Thyroid gland (tissue), 4 donors: ENCODE data around the gene FRMPD2. TPM values are rescaled to one million over a fixed set of nuclear protein-coding genes. Genes with fewer than 3 reads are reported as not detected.

Experiments
- DNase-seq, 2 donors: peaks; one replicate each; pipeline ENCODE4 v3.0.0-alpha.2; 2019
- H3K27ac ChIP-seq, 3 donors: fragments of 200-600 bp; sonication (generic); 1 replicate in 2 of 3; 2 replicates in 1 of 3; pipeline ENCODE4 v1.5.1; 2016 to 2019; ENCODE audit warnings: mild to moderate bottlenecking in 1 of 3, moderate library complexity in 1 of 3
- H3K27me3 ChIP-seq: fragments of 200-600 bp; sonication (generic); one replicate; pipeline ENCODE4 v1.5.1; 2019
- H3K36me3 ChIP-seq, 2 donors: fragments of 200-600 bp; sonication (generic); one replicate each; pipeline ENCODE4 v1.5.1; 2016 to 2019
- H3K4me1 ChIP-seq, 2 donors: fragments of 200-600 bp; sonication (generic); one replicate each; pipeline ENCODE4 v1.5.1; 2017 to 2019
- H3K4me3 ChIP-seq, 3 donors: fragments of 200-600 bp; sonication (generic); replicated peaks in 1 of 3; 1 replicate in 2 of 3; 2 replicates in 1 of 3; pipeline ENCODE4 v1.5.1; 2016; ENCODE audit warnings: mild to moderate bottlenecking in 1 of 3
- H3K9me3 ChIP-seq: fragments of 200-600 bp; sonication (generic); one replicate; pipeline ENCODE4 v1.5.1; 2017
- CTCF ChIP-seq, 6 experiments: fragments of 200-600 bp in 3 of 6; fragments of 450-650 bp in 3 of 6; sonication (generic) in 3 of 6; IDR thresholded peaks; one replicate each; pipeline ENCODE4 v1.5.1; 2016 to 2019; ENCODE audit warnings: antibody characterized with exemption in 6 of 6, mild to moderate bottlenecking in 2 of 6, inconsistent platforms in 1 of 6, moderate library complexity in 1 of 6
- POLR2A ChIP-seq, 2 donors: fragments of 450-650 bp; IDR thresholded peaks; one replicate each; pipeline ENCODE4 v1.6.1; 2017; ENCODE audit warnings: antibody characterized with exemption in 2 of 2, mild to moderate bottlenecking in 2 of 2, moderate library complexity in 1 of 2
- WGBS, 2 donors: methylation state at CpG; one replicate each; pipeline ENCODE4 v1.1.5; 2017; 5-methylcytosine and 5-hydroxymethylcytosine counted together
- intact Hi-C: fragments of 100-400 bp; cut with DNase I; formaldehyde crosslinking; loops from one replicate; pipeline ENCODE4 v1.15.1; 2023
- total RNA-seq, 4 donors: library from RNA; depleted of rRNA; stranded (reverse); fragments of >200 nt; gene quantifications; one replicate each; pipeline ENCODE4 v1.2.3, GENCODE V29; 2016

Gene FRMPD2
- total RNA-seq, 4 donors from 2014 or later = 0.50 to 4.4 (median 0.96) TPM

- Histone ChIP-seq H3K4me1 (peaks cover 0 to under 1% of the 10 kb centered on the region in 2 donors), H3K36me3 (no peaks in the 10 kb centered on the region), H3K4me3 (no peak overlapping the region), H3K27ac (no peak overlapping the region), H3K27me3 (no peaks in the 10 kb centered on the region), H3K9me3 (no peaks in the 10 kb centered on the region)
- intact Hi-C loops = no loop called here
- 94 to 95% methylated on average over 2 of the region's 2 CpGs for WGBS, 2 donors
- no peak for DNase-seq
- no peak for TF ChIP-seq CTCF (IDR thresholded peaks at IDR 0.05)
Measured at GRCh38 chr10:48239618-48240017, 34.9 kb downstream of the FRMPD2 start.

- WGBS, 2 donors = 78 to 91% methylated on average over 9 of the region's 9 CpGs
- H3K36me3 ChIP-seq = no peaks in the 10 kb centered on the region
- no peak overlapping the region for H3K4me3 ChIP-seq
- DNase-seq = no peak
- TF ChIP-seq CTCF (IDR thresholded peaks at IDR 0.05) (no peak), POLR2A (IDR thresholded peaks at IDR 0.05) (no peak)
- no peaks in the 10 kb centered on the region for H3K4me1 ChIP-seq
- H3K27ac ChIP-seq = no peak overlapping the region
- intact Hi-C loops = no loop called here
- H3K9me3 ChIP-seq = no peaks in the 10 kb centered on the region
- no peaks in the 10 kb centered on the region for H3K27me3 ChIP-seq
Measured at GRCh38 chr10:48238826-48239520, 35.5 kb downstream of the FRMPD2 start.

GRCh38 chr10:48237259-48238250 lies 36.9 kb downstream of the FRMPD2 start:
- Histone ChIP-seq H3K27ac (no peak overlapping the region), H3K36me3 (no peaks in the 10 kb centered on the region), H3K4me3 (no peak overlapping the region), H3K4me1 (no peaks in the 10 kb centered on the region), H3K27me3 (no peaks in the 10 kb centered on the region), H3K9me3 (no peaks in the 10 kb centered on the region)
- DNase-seq = no peak
- intact Hi-C loops = no loop called here
- WGBS, 2 donors = 91% methylated on average over 16 of the region's 16 CpGs
- no peak for TF ChIP-seq CTCF (IDR thresholded peaks at IDR 0.05)
- TF ChIP-seq POLR2A (IDR thresholded peaks at IDR 0.05) = no peak

GRCh38 chr10:48236199-48236621 lies 38.3 kb downstream of the FRMPD2 start:
- Histone ChIP-seq H3K27me3 (no peaks in the 10 kb centered on the region), H3K4me1 (no peaks in the 10 kb centered on the region), H3K9me3 (no peaks in the 10 kb centered on the region), H3K27ac (no peak overlapping the region), H3K36me3 (no peaks in the 10 kb centered on the region), H3K4me3 (no peak overlapping the region)
- no peak for TF ChIP-seq CTCF (IDR thresholded peaks at IDR 0.05)
- no peak for TF ChIP-seq POLR2A (IDR thresholded peaks at IDR 0.05)
- no peak for DNase-seq
- 75 to 86% methylated on average over 3 to 6 of the region's 6 CpGs for WGBS, 2 donors
- intact Hi-C loops = no loop called here

GRCh38 chr10:48235501-48235900 lies 39.0 kb downstream of the FRMPD2 start:
- DNase-seq = no peak
- Histone ChIP-seq H3K27ac (no peak overlapping the region), H3K4me1 (no peaks in the 10 kb centered on the region), H3K36me3 (no peaks in the 10 kb centered on the region), H3K4me3 (no peak overlapping the region), H3K9me3 (no peaks in the 10 kb centered on the region), H3K27me3 (no peaks in the 10 kb centered on the region)
- intact Hi-C loops = no loop called here
- TF ChIP-seq CTCF (IDR thresholded peaks at IDR 0.05) (no peak), POLR2A (IDR thresholded peaks at IDR 0.05) (no peak)
- 88 to 94% methylated on average over 3 to 4 of the region's 4 CpGs for WGBS, 2 donors
